HTR-8/SVneo (cell line): ENCODE measurements around the gene SLC66A2.

Source experiments
- DNase-seq: peaks from one replicate; pipeline ENCODE4 v3.0.0; 2011; ENCODE audit warnings: low spot score, mixed read lengths; ENCODE audit not compliant: insufficient read length
- FAIRE-seq: peaks from 2 replicates; lab custom pipeline; 2011; peaks lifted over from hg19 to GRCh38; lab: Jason Lieb, UNC

SLC66A2 gene

DNA sequence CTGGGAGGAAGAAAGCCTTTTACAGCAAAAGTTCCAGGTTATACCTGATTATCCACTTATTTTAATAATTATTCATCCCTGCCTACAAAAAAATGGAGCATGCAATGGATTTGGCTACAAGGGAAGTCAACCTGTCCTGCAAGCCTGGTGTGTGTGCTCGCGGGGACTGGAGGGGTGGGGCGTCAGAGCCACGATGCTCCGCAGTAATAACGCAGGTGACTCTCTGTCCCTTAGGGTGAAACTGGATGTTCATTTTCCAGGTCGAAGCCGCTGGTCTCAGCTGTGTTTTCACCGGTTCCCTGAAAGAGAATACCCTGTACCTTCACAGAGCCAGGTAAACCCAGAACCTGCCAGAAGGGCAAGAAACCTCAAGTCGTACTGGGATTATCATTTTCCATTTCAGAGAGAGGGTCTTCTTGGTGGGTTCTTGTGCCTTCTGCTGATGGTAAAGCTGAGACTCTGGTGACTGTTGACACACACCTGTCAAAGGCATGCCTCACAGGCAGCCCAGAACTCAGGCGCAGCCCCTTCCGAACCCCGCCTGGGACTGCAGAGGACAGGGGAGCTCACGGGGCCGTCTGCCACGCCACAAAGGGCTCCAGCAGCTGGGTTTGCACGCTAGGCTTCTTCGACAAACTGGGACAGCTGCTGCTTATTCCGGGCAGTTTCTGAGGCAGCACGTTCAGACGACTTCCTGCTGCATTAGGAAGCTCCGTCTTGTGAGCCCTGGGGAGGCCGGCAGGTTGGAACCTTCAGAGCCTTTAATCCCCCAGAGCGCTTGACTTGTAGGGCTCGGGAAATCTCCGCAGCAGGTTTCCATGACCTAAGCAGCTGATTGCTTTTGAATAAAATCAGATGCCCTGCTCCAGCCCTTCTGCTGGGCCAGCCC, 95.1 kb downstream of the SLC66A2 start:
- no peak for FAIRE-seq
- no peak for DNase-seq

DNA sequence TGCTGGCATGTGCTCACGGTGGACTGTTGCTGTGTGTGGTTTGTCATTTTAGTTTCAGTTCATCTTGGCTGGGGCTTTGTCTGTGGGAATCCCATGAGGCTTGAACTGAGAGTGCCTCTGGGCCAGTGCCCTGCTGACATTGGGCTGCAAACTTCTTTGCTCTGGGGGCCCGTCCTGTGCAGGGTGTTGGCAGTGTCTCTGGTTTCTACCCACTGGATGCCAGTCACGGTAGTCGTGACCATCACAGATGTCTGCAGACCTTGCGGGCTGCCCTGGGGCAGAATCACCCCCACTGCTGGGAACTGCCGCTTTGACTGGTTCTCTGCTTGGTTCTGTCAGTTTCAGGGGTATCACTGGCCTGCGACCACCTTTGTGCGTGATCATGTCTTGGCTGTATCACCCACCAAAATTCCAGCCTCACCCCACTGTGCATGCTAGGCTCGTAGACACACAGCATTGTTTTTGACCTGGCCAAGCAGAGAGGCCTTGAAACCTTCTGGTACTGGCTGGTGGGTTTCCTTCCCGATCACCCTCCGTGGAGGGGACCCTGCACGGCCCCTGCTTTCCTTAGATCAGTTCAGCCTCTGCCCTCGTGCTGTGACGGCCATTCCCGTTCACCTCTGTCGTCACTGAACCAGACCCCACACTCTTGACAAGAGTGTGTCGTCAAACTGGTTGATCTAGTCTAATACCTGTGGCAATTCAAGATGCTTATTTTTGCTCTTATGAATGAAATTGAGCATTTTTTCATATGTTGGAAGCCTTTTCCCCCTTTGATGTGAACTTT, 96.1 kb downstream of the SLC66A2 start:
- DNase-seq (no peak), FAIRE-seq (no peak)

DNA sequence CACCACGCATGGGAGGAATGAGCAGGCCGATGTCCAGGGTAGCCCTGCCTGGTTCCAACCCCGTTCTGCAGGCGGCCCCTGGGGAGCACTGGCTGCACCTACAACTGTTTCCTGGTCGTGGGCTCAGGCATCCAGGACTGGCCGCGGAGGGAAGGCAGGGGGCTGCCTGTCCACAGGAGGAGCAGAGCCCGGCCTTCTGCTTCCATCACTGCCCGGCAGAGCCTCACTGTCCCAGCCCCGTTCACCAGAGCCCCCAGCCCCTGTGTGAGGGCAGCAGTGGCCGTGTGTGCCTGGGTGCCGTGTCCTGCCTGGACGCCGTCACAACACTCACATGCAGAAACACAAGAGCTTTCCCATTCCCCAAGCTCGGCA, 97.5 kb downstream of the SLC66A2 start:
- FAIRE-seq (no peak), DNase-seq (no peak)

DNA sequence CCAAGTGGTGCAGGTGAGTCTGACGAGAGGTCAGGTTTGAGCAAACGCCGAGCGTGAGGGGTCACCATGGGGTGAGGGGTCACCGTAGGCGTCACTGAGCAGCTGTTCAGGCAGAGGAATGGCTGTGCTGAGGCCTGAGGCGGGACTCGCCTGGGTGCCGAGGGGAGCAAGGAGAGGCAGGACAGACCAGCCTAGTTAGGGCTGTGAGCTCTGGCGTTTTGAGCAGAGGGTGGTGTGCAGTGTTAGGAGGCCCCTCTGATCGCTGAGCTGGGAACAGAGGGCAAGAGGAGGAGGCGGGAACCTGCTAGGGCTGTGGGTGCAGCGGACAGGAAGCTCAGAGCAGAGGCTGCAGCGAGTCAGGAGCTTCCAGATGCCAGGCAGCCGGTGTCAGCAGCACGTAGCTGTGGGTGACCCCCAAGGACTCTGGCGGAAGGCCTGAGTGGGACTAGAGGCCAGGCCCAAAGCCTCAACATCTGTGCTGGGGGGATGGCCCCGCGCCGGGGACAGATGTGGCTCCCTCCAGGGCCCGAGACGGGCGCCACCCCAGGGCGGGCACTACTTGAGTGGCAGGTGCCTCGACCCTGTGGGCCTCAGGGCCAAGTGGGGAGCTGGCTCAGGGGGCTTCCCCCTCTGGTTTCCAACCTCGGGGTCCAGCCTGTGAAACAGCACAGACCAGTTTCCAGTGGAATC, 98.0 kb downstream of the SLC66A2 start:
- DNase-seq (no peak), FAIRE-seq (no peak)

DNA sequence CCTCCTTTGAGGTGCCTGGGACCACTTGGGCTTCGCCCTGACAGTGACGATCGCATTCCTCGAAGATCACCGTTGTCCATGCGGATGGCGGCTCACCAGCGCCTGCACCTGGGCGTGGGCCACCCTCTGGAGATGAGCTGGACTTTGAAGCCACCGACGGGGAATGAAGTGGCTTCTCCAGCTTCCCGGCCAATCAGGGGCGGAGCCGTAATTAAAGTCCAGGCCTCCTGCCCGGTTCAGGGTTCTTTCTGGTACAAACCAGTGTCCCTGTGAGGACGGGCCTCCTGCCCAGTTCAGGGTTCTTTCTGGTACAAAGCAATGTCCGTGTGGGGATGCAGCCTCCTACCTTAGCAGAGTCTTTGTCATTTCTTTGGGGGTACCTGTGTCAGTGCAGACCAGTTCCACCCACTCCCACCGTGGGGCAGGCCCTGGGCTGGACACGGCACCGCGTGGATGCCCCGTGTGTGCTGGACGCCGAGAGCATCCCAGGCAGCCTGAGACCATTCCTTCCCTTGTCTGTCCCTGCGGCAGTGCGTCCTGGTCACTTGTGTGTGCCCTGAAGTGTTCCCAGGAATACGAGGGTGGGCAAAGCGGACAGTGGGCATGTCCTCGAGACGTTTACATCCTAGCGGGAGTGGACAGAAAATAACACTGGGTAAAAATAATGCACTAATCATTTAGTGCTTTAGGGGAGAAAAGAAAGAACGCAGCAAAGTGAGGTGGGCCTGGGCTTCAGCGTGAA, 98.7 kb downstream of the SLC66A2 start:
- DNase-seq (no peak), FAIRE-seq (no peak)
